ENCODE measurements around the gene AKR1E2.
"Not testable (repeated sequence)": the region's sequence is repeated elsewhere in the genome, so short reads cannot be mapped to it uniquely, and the experiment has no call there.

Gene AKR1E2

GRCh38 chr10:4810092-4810491 lies 15.9 kb upstream of the AKR1E2 start:
- no peak for TF ChIP-seq CTCF (conservative IDR thresholded peaks at IDR 0.05; ENCODE audit: low read depth, low read length)
- H3K4me3 ChIP-seq (ENCODE audit: low read depth, low read length): no peak overlapping the region
- DNase-seq (ENCODE audit: low read depth): peak; percentile 39

- H3K4me3 ChIP-seq (ENCODE audit: low read depth, low read length): no peak overlapping the region
- no peak for DNase-seq (ENCODE audit: low read depth)
- TF ChIP-seq CTCF (conservative IDR thresholded peaks at IDR 0.05; ENCODE audit: low read depth, low read length): no peak
These were observed 14.0 kb upstream of the AKR1E2 start for GRCh38 chr10:4812046-4812445.

GRCh38 chr10:4813023-4813422 lies 13.0 kb upstream of the AKR1E2 start:
- TF ChIP-seq CTCF (conservative IDR thresholded peaks at IDR 0.05; ENCODE audit: low read depth, low read length): no peak

GRCh38 chr10:4813496-4813895 lies 12.5 kb upstream of the AKR1E2 start:
- H3K4me3 ChIP-seq (ENCODE audit: low read depth, low read length): no peak overlapping the region
- DNase-seq (ENCODE audit: low read depth): no peak
- TF ChIP-seq CTCF (conservative IDR thresholded peaks at IDR 0.05; ENCODE audit: low read depth, low read length): no peak

More at GRCh38 chr10:4813023-4813422, 13.0 kb upstream of the AKR1E2 start:
- H3K4me3 ChIP-seq (ENCODE audit: low read depth, low read length): no peak overlapping the region
- peak; percentile 92 for DNase-seq (ENCODE audit: low read depth)

- not testable (repeated sequence) for H3K4me3 ChIP-seq (ENCODE audit: low read depth, low read length)
- DNase-seq (ENCODE audit: low read depth): peak; percentile 61
These were observed 10.3 kb upstream of the AKR1E2 start for GRCh38 chr10:4815646-4816180.

GRCh38 chr10:4816966-4817365 lies 9.0 kb upstream of the AKR1E2 start:
- TF ChIP-seq CTCF (conservative IDR thresholded peaks at IDR 0.05; ENCODE audit: low read depth, low read length): no peak
- no peak for DNase-seq (ENCODE audit: low read depth)
- no peak overlapping the region for H3K4me3 ChIP-seq (ENCODE audit: low read depth, low read length)

- no peak for DNase-seq (ENCODE audit: low read depth)
- TF ChIP-seq CTCF (conservative IDR thresholded peaks at IDR 0.05; ENCODE audit: low read depth, low read length): no peak
- H3K4me3 ChIP-seq (ENCODE audit: low read depth, low read length): no peak overlapping the region
These were observed 6.9 kb upstream of the AKR1E2 start for GRCh38 chr10:4819067-4819466.

All from choroid plexus epithelial cell (primary cell).